B cell (primary cell): Measurements from ENCODE around the gene LYSMD2. TPM values are rescaled to one million over a fixed set of nuclear protein-coding genes. Genes with fewer than 3 reads are reported as not detected.

ENCODE experiments used
- ATAC-seq: fragments of 200-7000 bp; cut with Tn5 transposase; one replicate; pipeline ENCODE4 v1.10.0; 2021; ENCODE audit warnings: low read depth, mild to moderate bottlenecking, moderate number of reproducible peaks, moderate library complexity
- CTCF ChIA-PET: fragments of 350-600 bp; sonication (Branson Sonifier 250); formaldehyde crosslinking; loops from one replicate; lab custom pipeline; 2021; ENCODE audit warnings: antibody characterized with exemption, inconsistent platforms; lab: Charles Lee
- POLR2A ChIA-PET: fragments of 350-600 bp; sonication (Branson Sonifier 250); formaldehyde crosslinking; loops from one replicate; lab custom pipeline; 2021; ENCODE audit warnings: antibody characterized with exemption; lab: Charles Lee
- DNase-seq: peaks from one replicate; pipeline ENCODE4 v3.0.0; 2013
- H2AFZ ChIP-seq: 2 replicates; pipeline ENCODE4 v1.6.1; 2012; ENCODE audit warnings: mild to moderate bottlenecking, low read depth, low read length; ENCODE audit not compliant: insufficient read depth, poor library complexity, severe bottlenecking
- H3K27ac ChIP-seq, 2 donors: 1 replicate in 1 of 2; 2 replicates in 1 of 2; pipeline ENCODE4 v1.5.1; 2012 to 2013; ENCODE audit warnings: low read length in 2 of 2, mild to moderate bottlenecking in 2 of 2, moderate library complexity in 1 of 2
- H3K27me3 ChIP-seq, 4 experiments: fragments of 200-600 bp in 1 of 4; sonication (generic) in 1 of 4; replicated peaks in 1 of 4; 1 replicate in 2 of 4; 2 replicates in 2 of 4; pipeline versions ENCODE4 v1.6.1 to v1.7.0; 2013 to 2016; ENCODE audit warnings: low read length in 3 of 4, mild to moderate bottlenecking in 2 of 4, mixed read lengths in 1 of 4, moderate library complexity in 1 of 4; ENCODE audit not compliant: insufficient read depth in 4 of 4, control insufficient read depth in 3 of 4; ENCODE audit errors: control extremely low read depth in 1 of 4
- H3K36me3 ChIP-seq, 2 experiments: replicated peaks in 1 of 2; 1 replicate in 1 of 2; 2 replicates in 1 of 2; pipeline versions ENCODE4 v1.6.1 to v1.7.1; 2013; ENCODE audit warnings: low read length in 1 of 2; ENCODE audit not compliant: insufficient read depth in 2 of 2, control insufficient read depth in 1 of 2; ENCODE audit errors: control extremely low read depth in 1 of 2, extremely low read depth in 1 of 2
- H3K4me1 ChIP-seq, 2 donors: fragments of 200-600 bp in 1 of 2; sonication (generic) in 1 of 2; 1 replicate in 1 of 2; 2 replicates in 1 of 2; pipeline versions ENCODE4 v1.5.1 to v1.6.1; 2013 to 2017; ENCODE audit warnings: low read length in 2 of 2; ENCODE audit not compliant: control insufficient read depth in 2 of 2, insufficient read depth in 2 of 2
- H3K4me2 ChIP-seq: replicated peaks from 2 replicates; pipeline ENCODE3; 2012; ENCODE audit warnings: mild to moderate bottlenecking, low read depth, low read length; ENCODE audit not compliant: poor library complexity, severe bottlenecking
- H3K4me3 ChIP-seq, 5 experiments: fragments of 200-600 bp in 1 of 5; sonication (generic) in 1 of 5; 1 replicate in 3 of 5; 2 replicates in 2 of 5; pipeline versions ENCODE4 v1.5.1 to v1.7.0; 2011 to 2016; ENCODE audit warnings: low read length in 4 of 5, mild to moderate bottlenecking in 4 of 5, low read depth in 2 of 5, control low read depth in 1 of 5, moderate library complexity in 1 of 5; ENCODE audit not compliant: insufficient read depth in 1 of 5; ENCODE audit errors: control extremely low read depth in 1 of 5, extremely low read depth in 1 of 5
- H3K79me2 ChIP-seq: fragments of 200-600 bp; sonication (generic); one replicate; pipeline ENCODE4 v1.6.0; 2016; ENCODE audit warnings: low read length; ENCODE audit not compliant: control insufficient read depth, insufficient read depth
- H3K9ac ChIP-seq: fragments of 200-600 bp; sonication (generic); 2 replicates; pipeline ENCODE4 v1.6.1; 2017; ENCODE audit warnings: mild to moderate bottlenecking, low read length, moderate library complexity
- H3K9me3 ChIP-seq, 3 donors: one replicate each; pipeline versions ENCODE4 v1.6.1 to v1.7.1; 2013; ENCODE audit warnings: low read length in 2 of 3; ENCODE audit not compliant: control insufficient read depth in 2 of 3, insufficient read depth in 1 of 3; ENCODE audit errors: control extremely low read depth in 1 of 3
- H4K20me1 ChIP-seq: 2 replicates; pipeline ENCODE4 v1.6.0; 2012; ENCODE audit warnings: mild to moderate bottlenecking, low read length; ENCODE audit not compliant: insufficient read depth, control insufficient read depth, poor library complexity, severe bottlenecking
- H3K27ac Mint-ChIP-seq: one replicate; pipeline ENCODE4 v1.8.0; 2021; ENCODE audit warnings: mixed read lengths
- H3K27me3 Mint-ChIP-seq: one replicate; pipeline ENCODE4 v1.8.0; 2021; ENCODE audit warnings: mixed read lengths
- H3K4me1 Mint-ChIP-seq: one replicate; pipeline ENCODE4 v1.8.0; 2021; ENCODE audit warnings: mixed read lengths
- H3K4me3 Mint-ChIP-seq: one replicate; pipeline ENCODE4 v1.8.0; 2021; ENCODE audit warnings: mixed read lengths
- H3K9me3 Mint-ChIP-seq: one replicate; pipeline ENCODE4 v1.8.0; 2022; ENCODE audit warnings: mixed read lengths; ENCODE audit not compliant: insufficient read depth
- EZH2 ChIP-seq: IDR thresholded peaks from 2 replicates; pipeline ENCODE4 v1.6.1; 2012; ENCODE audit warnings: borderline replicate concordance, low read depth, mild to moderate bottlenecking, moderate library complexity, low read length; ENCODE audit not compliant: insufficient read depth, poor library complexity, severe bottlenecking
- WGBS: methylation state at CpG from one replicate; pipeline ENCODE4 v1.1.5; 2013; ENCODE audit warnings: missing lambda C conversion rate; ENCODE audit not compliant: insufficient coverage; 5-methylcytosine and 5-hydroxymethylcytosine counted together
- intact Hi-C: fragments of 100-400 bp; cut with micrococcal nuclease; formaldehyde crosslinking; loops from one replicate; pipeline ENCODE4 v1.10.0; 2022
- polyA plus RNA-seq: library from polyadenylated mRNA; depleted of rRNA; stranded (reverse); fragments of >200 nt; gene quantifications from 2 replicates; pipeline ENCODE4 v1.2.3, GENCODE V29; 2012
- total RNA-seq, 2 donors: library from RNA; stranded (reverse); fragments of 120-200 nt in 1 of 2; gene quantifications; 1 replicate in 1 of 2; 2 replicates in 1 of 2; pipeline versions ENCODE4 v1.2.3 to v1.2.4, GENCODE V29; 2013 to 2022
- TF ChIP-seq, protein P1 (sequence below): fragments of 200-600 bp; IDR thresholded peaks from one replicate; pipeline ENCODE4 v1.8.0; 2022; ENCODE audit warnings: antibody characterized with exemption, mild to moderate bottlenecking

The LYSMD2 gene
- total and polyA plus RNA-seq, 2 donors (not counting 1 experiment from before 2014, with no cell fraction given) = 31.0 to 48.2 TPM

DNA sequence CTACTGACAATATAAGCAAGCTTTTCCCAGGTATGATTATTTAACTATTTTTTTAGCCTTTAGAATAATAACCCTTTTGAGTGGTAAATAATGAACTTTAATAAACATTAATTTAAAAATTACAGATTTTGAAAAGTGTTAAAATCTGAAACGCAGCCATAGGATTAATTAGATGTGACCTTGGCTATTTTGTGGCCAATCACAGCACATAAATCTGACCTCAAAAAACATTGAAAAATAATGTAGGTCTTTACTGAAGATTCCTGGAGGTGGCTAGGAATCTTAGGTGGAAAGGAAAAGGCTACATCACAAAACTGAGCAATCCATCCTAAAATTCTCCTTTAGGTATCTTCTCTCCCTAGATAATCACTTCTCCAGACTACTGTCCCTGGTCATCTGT is 38.1 kb downstream of the LYSMD2 start:
- POLR2A ChIA-PET = no interaction called here
- Histone ChIP-seq H3K4me3 (no peak overlapping the region), H3K36me3 (no peaks in the 10 kb centered on the region), H3K79me2 (no peaks in the 10 kb centered on the region), H2AFZ (no peak overlapping the region), H4K20me1 (no peaks in the 10 kb centered on the region), H3K27ac (no peak overlapping the region), H3K9ac (no peak overlapping the region), H3K4me1 (no peaks in the 10 kb centered on the region), H3K4me2 (no peak overlapping the region), H3K9me3 (no peaks in the 10 kb centered on the region), H3K27me3 (peaks cover 0 to 3% (median 0%) of the 10 kb centered on the region in 4 experiments)
- TF ChIP-seq EZH2 = no peak
- TF ChIP-seq, protein P1, sequence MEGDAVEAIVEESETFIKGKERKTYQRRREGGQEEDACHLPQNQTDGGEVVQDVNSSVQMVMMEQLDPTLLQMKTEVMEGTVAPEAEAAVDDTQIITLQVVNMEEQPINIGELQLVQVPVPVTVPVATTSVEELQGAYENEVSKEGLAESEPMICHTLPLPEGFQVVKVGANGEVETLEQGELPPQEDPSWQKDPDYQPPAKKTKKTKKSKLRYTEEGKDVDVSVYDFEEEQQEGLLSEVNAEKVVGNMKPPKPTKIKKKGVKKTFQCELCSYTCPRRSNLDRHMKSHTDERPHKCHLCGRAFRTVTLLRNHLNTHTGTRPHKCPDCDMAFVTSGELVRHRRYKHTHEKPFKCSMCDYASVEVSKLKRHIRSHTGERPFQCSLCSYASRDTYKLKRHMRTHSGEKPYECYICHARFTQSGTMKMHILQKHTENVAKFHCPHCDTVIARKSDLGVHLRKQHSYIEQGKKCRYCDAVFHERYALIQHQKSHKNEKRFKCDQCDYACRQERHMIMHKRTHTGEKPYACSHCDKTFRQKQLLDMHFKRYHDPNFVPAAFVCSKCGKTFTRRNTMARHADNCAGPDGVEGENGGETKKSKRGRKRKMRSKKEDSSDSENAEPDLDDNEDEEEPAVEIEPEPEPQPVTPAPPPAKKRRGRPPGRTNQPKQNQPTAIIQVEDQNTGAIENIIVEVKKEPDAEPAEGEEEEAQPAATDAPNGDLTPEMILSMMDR = no peak
- DNase-seq (no peak), ATAC-seq (no peak)
- no peaks in the 10 kb centered on the region for H3K9me3 Mint-ChIP-seq
- no peak overlapping the region for H3K4me3 Mint-ChIP-seq
- WGBS = no CpG with 5 or more reads among the region's 1 CpG
- peaks cover 3% of the 10 kb centered on the region for H3K27me3 Mint-ChIP-seq
- CTCF ChIA-PET = no interaction called here
- intact Hi-C loops = no loop called here
- no peak overlapping the region for H3K27ac Mint-ChIP-seq
- H3K4me1 Mint-ChIP-seq = no peaks in the 10 kb centered on the region

DNA sequence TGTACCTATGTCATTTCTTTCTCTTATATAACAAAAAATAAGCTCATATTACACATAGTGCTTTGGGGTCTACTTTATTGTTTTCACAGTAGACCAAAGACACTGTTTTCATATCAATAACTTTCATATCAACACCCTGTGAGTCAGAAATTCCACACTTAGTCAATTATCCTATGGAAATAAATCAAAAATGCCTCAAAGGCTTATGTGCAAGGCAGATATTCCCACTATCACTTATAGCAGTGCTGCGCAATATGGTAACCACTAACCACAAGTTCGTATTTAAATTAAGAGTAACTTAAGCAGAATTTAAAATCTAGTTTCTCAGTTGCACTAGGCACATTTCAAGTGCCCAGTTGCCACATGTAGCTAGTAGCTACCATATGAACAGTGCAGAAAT is 40.3 kb downstream of the LYSMD2 start:
- Mint-ChIP-seq H3K27me3 (peaks cover 3% of the 10 kb centered on the region), H3K4me3 (no peak overlapping the region), H3K4me1 (peaks cover 6% of the 10 kb centered on the region), H3K9me3 (no peaks in the 10 kb centered on the region), H3K27ac (no peak overlapping the region)
- no peaks in the 10 kb centered on the region for H3K9me3 ChIP-seq
- no peaks in the 10 kb centered on the region for H3K79me2 ChIP-seq
- H3K4me1 ChIP-seq = peaks cover 2% of the 10 kb centered on the region in 2 donors
- no peak overlapping the region for H3K27ac ChIP-seq
- CTCF ChIA-PET = interaction anchor here (0.6 kb wide), 1 partner anchor 221 kb away, joined by 3 read pairs; no protein-coding TSS in a partner anchor
- peaks cover 0 to 3% (median 0%) of the 10 kb centered on the region in 4 experiments for H3K27me3 ChIP-seq
- H3K9ac ChIP-seq = no peak overlapping the region
- POLR2A ChIA-PET = no interaction called here
- H3K4me3 ChIP-seq = no peak overlapping the region
- H2AFZ ChIP-seq = no peak overlapping the region
- no peak for ATAC-seq
- no CpG with 5 or more reads among the region's 2 CpGs for WGBS
- H3K36me3 ChIP-seq = no peaks in the 10 kb centered on the region
- H4K20me1 ChIP-seq = no peaks in the 10 kb centered on the region
- intact Hi-C loops = no loop called here
- no peak overlapping the region for H3K4me2 ChIP-seq
- DNase-seq = no peak
- TF ChIP-seq EZH2 = no peak
- TF ChIP-seq, protein P1 = no peak
